Hepatocyte (in vitro differentiated cells): ENCODE results near the gene SNRNP27.

ENCODE experiments used
- EZH2phosphoT487 ChIP-seq: fragments of 200-600 bp; sonication (generic); IDR thresholded peaks from one replicate; pipeline ENCODE4 v1.6.1; 2018; ENCODE audit warnings: antibody characterized with exemption, mild to moderate bottlenecking, low read depth, moderate library complexity; ENCODE audit not compliant: unreplicated experiment, severe bottlenecking
- TF ChIP-seq, protein P1 (sequence below): fragments of 200-600 bp; sonication (generic); IDR thresholded peaks from 2 replicates; pipeline ENCODE4 v1.5.1; 2016; ENCODE audit warnings: antibody characterized with exemption, mild to moderate bottlenecking; ENCODE audit not compliant: poor library complexity

- TF ChIP-seq EZH2phosphoT487, result no peak
- TF ChIP-seq, protein P1, sequence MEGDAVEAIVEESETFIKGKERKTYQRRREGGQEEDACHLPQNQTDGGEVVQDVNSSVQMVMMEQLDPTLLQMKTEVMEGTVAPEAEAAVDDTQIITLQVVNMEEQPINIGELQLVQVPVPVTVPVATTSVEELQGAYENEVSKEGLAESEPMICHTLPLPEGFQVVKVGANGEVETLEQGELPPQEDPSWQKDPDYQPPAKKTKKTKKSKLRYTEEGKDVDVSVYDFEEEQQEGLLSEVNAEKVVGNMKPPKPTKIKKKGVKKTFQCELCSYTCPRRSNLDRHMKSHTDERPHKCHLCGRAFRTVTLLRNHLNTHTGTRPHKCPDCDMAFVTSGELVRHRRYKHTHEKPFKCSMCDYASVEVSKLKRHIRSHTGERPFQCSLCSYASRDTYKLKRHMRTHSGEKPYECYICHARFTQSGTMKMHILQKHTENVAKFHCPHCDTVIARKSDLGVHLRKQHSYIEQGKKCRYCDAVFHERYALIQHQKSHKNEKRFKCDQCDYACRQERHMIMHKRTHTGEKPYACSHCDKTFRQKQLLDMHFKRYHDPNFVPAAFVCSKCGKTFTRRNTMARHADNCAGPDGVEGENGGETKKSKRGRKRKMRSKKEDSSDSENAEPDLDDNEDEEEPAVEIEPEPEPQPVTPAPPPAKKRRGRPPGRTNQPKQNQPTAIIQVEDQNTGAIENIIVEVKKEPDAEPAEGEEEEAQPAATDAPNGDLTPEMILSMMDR, result no peak
Measured at GRCh38 chr2:69933839-69934613, 40.3 kb downstream of the SNRNP27 start.
